Anterior cingulate cortex (tissue), 58 donors: ENCODE data around the gene ERFL.
A peak's percentile ranks its signal among the peaks of the same experiment; 100 is the strongest.
"Not testable (repeated sequence)": the region's sequence is repeated elsewhere in the genome, so short reads cannot be mapped to it uniquely, and the experiment has no call there.

Source experiments
- DNase-seq, 58 donors: peaks; one replicate each; lab custom pipeline; 2025; lab: John Stamatoyannopoulos, UW

ERFL gene

DNA sequence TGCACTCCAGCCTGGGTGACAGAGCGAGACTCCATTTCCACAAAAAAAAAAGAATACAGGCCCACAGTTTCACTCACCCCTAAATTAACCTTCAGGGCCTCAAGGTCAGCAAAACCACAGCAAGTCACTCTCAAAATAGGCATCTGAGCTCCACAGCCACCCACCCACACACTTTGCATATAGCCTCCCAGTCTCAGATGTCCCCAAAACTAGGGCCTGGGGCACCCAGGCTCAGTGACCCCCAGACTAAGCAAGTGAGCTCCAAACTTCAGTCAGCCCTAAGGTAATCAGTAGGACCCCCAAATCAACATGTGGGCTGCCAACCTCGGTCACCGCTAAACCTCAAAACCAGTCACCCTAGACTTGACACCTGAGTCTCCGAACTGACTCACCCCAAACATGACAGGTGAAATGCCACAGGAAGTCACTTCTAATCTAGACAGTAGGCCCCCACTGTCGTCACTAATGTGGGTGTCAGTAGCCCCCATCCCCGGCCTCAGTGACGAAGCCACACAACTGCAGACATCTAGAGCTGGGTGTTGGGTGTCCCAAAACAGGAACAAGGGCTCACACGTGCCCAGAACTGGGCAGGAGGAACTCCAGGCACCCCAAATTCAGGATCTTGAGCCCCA lies 17.0 kb upstream of the ERFL start:
- DNase-seq = peak in 1 of 58 donors; percentile 11

- DNase-seq = no peak
These were observed 16.1 kb upstream of the ERFL start for GRCh38 chr19:41944336-41944735.

DNA sequence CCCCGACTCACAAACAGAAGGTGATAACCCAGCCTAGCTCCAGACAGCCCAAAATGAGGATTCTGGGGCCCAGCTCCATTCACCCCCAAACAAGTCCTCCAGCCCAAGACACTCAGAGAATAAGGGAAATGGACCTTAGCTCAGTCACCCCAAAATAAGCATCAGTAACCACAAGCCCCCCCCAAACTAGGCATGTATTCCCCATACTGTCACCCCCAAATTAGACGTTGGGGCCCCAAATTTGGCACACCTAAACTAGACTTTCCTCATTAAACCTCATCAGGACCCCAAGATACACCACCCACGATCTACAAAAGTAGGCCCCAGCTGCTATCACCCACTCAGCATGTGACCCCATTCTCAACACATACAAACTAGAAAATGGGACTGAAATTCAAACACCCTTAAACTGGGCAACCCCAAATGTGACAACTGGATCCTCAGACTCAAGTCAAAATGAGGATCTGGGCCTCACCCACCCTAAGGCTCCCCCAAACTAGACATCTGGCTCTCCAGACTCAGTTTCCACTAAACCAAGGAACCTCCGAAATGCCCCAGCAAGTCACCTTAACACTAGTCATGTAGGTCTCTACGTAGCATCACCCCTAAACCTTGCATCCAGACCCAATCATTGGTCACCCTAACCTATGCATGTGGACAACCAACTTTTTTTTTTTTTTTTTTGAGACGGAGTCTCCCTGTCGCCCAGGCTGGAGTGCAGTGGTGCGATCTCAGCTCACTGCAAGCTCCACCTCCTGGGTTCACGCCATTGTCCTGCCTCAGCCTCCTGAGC lies 13.4 kb upstream of the ERFL start:
- DNase-seq = no peak

DNA sequence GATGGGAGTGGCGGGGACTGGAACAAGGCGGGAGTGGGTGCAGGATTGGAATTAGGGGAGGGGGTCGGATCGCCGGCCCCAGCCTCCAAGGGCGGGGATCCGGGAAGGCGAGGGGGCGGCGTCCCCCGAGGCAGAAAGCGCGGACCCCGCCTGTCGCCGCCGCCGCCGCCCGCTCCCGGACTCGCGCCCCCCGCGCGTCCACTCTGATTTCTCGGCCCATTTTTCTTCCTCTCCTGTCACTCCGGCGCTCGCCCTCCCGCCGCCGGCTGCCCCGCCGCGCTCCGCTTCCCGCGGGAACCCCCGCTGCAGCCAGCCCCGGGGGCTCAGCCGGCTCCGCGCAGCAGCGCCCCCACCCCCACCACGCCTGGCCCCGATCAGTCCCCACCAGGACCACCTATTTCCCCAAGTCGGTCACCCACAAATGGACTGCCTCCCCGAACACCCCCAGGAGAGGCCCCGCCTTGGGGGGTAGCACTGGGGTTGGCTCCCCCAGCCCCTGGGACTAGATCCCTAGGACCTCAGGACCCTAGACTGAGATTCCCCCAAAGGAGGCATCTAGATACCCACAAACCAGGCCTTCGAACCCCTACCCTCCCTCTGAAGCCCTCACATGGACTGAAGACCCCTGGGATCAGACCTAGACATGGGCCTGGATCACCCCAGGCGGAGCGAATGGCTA lies 12.6 kb upstream of the ERFL start:
- no peak for DNase-seq

DNA sequence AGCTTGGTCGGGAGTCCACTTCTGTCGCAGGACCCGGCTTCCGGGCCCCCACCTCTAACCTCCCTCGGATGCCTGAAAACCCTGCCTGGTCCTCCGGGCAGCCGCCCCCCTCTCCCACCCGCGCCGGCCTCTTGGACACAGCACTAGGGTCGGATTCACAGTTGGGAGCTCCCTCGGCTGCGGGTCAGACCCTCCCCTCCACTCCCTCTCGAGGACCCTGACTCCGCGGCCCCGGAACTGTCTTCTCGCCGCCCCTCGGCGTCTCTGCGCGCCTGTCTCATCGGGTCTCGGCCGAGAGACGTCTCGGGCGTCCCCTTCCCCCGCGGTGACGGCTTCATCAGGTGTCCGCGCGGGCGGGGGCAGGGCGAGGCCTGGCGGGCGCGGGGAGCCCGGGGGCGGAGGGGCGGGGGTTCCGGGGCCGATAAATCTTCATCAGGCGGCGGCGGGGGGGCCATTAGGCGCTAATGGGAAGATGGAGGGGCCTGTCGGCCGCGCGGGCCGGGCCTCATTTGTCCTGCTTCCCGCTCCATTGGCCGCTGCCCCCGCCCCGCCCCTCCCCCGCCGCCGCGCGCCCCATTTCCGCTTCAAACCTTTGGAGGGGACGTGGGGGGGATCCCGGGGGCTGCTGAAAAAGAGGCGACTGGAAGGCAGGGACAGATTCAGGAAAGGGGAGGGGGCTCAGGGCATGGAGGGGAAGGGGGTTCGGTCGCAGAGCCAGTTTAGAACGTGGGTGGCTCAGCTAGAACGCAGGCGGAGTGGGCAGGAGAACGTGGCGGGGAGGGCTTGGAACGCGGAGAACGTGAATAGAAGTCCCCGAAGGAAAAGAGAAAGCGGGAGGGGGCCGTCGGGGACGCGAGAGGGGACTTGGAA lies 11.8 kb upstream of the ERFL start:
- peak in 2 of 58 donors; percentile 2 to 47 for DNase-seq

DNA sequence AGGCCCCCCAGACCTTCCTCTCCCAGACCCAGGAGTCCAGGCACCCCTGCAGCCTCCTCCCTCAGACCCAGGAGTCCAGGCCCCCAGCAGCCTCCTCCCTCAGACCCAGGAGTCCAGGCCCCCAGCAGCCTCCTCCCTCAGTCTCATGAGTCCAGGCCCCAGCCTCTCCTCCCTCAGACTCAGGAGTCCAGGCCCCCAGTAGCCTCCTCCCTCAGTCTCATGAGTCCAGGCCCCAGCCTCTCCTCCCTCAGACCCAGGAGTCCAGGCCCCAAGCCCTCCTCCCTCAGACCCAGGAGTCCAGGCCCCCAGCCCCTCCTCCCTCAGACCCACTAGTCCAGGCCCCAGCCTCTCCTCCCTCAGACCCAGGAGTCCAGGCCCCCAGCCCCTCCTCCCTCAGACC lies 11.0 kb upstream of the ERFL start:
- not testable (repeated sequence) for DNase-seq

GRCh38 chr19:41937525-41938468 lies 9.5 kb upstream of the ERFL start:
- DNase-seq = no peak

- no peak for DNase-seq
These were observed 8.7 kb upstream of the ERFL start for GRCh38 chr19:41936961-41937360.

- no peak for DNase-seq
These were observed 8.2 kb upstream of the ERFL start for GRCh38 chr19:41936416-41936850.

- DNase-seq = no peak
These were observed 7.6 kb upstream of the ERFL start for GRCh38 chr19:41935760-41936415.

DNA sequence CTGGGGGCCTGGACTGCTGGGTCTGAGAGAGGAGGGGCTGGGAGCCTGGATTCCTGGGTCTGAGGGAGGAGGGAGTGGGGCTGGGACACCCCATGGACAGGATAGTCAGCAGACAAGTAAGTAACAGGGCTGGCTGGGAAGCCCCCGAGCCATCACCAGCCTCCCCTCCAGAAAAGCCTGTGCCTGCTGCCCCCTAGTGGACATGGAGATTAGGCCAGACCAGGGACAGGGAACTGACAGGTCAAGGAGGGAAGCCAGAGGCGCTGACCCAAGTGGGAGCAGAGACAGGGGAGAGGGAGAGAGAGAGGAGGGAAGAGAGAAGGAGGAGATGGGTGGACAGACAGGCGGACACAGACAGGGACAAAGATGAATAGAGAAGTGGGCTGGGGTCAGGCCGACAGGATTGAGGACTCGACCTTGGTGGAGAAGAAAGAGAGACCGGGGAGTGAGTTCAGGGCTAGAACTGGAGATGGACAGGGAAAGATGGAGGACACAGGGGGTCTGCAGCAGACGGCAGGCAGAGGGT lies 6.7 kb upstream of the ERFL start:
- peak in 43 of 58 donors; percentile 2 to 65 (median 19) for DNase-seq

DNA sequence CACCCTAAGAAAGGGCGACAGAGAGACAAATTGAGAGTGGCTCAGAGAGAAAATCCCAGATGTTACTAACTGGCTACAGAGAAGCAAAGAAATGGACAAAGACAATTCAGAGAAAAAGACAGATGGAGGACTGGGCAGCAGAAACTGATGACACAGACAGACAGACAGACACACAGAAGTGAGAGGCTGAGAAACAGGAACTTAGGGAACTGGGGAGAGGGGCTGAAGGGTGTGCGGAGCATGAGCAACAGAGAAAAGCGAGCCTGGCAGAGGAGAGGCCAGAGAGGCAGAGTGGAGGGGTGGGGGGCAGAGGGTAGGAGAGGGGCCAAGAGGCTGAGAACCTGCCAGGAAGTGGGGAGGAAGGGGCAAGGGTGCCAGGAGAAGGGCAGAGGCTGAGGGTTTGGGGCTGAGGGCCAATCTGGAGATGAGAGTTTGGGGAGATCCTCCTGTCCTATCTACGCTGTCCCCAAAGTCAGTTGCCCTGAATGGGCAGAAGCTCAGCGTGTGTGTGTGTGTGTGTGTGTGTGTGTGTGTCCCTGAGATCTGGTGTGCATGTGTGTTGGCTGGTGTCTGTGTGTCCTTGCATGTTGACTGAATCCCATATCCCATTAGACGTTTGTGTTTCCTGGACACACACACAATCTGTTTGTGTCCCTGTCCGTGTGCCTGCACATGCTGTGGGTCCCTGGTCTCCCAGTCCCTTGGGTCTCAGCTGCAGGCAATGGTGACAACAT lies 5.6 kb upstream of the ERFL start:
- no peak for DNase-seq

- DNase-seq = no peak
These were observed 4.6 kb upstream of the ERFL start for GRCh38 chr19:41932720-41933332.

DNA sequence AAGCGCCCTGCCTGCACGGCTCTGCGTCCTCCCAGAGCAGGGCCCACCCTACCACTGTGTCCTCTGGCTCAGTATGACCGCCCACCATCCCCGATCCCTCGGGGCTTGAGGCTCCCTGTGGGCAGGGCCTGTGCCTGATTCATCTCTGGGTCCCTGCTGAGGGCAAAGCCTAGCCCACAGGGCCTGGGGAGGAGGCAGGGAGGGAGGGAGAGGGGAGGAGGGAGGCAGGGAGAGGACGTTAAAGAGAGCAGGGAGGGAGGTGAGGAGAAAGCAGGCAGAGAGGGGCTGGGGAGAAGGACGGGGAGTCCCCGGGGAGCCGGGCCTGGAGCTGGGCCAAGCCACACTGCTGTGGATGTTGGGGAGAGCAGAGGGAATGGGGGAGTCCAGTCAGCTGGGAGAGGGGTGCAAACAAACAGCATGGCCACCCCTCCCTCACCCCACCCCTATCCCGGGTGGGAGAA lies 4.0 kb upstream of the ERFL start:
- DNase-seq = no peak

DNA sequence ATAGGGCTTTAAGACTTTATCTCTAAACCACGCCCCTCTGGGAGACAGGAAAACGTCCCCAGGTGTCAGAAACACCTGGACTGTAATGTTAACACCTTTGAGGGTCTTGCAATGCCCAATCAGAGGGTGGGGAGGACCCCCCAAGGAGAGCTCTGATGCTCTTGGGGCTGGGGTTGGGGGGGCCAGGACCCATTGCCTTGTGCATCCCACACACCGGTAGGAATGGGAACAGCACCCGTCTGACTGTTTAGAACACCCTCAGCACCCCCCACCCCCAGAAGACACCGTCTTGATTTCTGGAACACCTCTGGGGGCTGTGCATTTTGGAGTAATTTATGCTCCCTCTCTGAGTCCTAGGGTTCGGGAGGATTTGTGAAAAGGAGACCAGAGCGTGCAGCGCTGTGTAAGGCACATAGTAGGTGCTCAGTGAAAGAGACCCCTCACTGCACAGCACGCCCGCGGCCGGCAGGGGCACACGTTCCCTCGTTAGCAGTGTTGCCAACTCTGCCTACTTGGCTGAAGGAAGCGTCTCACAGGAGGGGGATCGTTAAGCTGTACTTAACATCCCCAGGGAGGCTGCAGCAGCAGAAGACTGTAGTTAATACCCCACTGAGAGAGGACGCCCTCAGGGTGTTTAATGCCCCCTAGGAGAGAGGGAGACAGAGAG lies 2.8 kb upstream of the ERFL start:
- no peak for DNase-seq

DNA sequence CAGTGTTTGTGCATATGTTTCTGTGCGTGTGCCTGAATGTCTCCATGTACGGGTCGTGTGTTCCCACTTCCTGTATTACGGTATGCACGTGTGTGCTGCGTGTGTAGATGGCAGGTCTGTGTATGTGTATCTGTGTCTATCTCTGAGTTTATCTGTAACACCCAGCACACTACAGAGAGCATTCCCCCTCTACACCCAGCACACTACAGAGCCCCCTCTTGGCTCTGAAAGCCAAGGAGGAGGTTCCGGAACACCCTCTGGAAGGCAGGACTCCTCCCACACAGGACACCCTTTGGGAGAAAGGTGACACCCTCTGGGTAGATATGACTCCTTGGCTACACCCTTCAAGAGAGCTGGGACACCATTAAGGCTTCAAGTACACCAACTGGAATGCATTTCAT lies 2.1 kb upstream of the ERFL start:
- DNase-seq = no peak

DNA sequence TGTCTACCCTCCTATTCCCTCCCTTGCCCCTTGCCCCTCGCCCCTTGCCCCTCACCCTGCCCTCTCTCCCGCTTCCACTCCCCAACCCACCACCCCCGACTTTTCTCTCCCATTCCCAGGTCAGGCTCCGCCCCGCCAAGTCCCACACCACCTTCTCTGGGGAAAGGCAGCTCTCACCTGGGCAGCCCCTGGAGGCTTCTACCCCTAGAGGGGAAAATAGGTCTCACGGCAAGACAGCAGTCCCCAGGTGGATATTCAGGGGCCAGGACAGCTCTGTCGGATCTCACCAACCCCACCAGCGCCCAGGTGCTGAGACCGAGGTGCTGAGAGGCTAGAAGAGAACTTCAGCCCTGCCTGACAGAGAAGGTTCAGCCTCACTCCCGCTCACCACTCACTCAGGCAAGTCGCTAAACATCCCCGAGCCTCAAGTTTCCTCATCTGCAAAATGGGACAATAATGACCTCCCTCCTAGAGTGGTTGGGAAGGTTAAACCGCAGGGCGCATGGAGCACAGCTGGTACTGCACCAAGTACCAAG lies 1.4 kb upstream of the ERFL start:
- no peak for DNase-seq
